ENCODE results near the gene AHCY. TPM values are rescaled to one million over a fixed set of nuclear protein-coding genes. Genes with fewer than 3 reads are reported as not detected.
A peak's percentile ranks its signal among the peaks of the same experiment; 100 is the strongest.

AHCY gene
- total RNA-seq, 6 experiments from 2014 or later: 66.5 to 142 (median 111) TPM

DNA sequence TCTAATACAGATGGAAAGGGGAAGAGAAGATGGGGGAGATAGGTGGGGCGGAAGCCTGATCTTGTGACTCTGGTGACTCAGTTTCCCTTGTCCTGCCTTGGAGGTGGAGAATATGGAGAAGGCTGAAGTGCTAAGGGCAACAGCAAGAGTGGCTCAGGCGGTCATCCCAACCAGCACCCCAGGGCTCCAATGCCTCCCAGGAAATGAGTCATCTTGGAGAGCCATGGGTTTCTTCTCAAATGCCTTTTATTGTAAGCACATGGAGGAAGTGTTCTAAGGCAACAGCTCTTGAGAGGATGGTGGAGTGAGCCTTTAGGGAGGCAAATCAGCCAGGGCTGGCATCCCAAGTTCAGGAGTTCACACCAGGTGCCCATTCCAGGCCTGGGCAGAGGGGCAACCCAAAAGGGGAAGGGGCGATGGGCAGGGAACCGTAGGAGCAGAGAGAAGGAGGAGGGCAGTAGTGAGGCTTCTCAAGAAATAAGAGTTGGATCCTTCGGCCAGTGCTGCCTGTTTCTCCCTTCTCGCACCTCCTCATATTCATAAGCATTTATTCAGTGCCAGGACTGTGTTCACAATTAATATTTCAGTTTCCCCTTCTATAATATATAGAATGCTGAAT, 13.2 kb upstream of the AHCY start:
- TF ChIP-seq POLR2A (IDR thresholded peaks at IDR 0.05): no peak
- TF ChIP-seq, protein P1, sequence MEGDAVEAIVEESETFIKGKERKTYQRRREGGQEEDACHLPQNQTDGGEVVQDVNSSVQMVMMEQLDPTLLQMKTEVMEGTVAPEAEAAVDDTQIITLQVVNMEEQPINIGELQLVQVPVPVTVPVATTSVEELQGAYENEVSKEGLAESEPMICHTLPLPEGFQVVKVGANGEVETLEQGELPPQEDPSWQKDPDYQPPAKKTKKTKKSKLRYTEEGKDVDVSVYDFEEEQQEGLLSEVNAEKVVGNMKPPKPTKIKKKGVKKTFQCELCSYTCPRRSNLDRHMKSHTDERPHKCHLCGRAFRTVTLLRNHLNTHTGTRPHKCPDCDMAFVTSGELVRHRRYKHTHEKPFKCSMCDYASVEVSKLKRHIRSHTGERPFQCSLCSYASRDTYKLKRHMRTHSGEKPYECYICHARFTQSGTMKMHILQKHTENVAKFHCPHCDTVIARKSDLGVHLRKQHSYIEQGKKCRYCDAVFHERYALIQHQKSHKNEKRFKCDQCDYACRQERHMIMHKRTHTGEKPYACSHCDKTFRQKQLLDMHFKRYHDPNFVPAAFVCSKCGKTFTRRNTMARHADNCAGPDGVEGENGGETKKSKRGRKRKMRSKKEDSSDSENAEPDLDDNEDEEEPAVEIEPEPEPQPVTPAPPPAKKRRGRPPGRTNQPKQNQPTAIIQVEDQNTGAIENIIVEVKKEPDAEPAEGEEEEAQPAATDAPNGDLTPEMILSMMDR (IDR thresholded peaks at IDR 0.05): no peak
- intact Hi-C loops (cut with DNase I): no loop called here
- 94% methylated on average over 4 of the region's 6 CpGs for WGBS (ENCODE audit: insufficient coverage, low coverage, low lambda C conversion rate, missing lambda C conversion rate)
- Histone ChIP-seq H3K27ac (no peak overlapping the region), H3K9me3 (no peaks in the 10 kb centered on the region), H3K36me3 (no peaks in the 10 kb centered on the region), H3K4me3 (no peak overlapping the region), H3K4me1 (peaks cover 0 to 27% (median 13%) of the 10 kb centered on the region in 4 donors), H3K27me3 (no peaks in the 10 kb centered on the region)
- DNase-seq (no peak), ATAC-seq (no peak)

DNA sequence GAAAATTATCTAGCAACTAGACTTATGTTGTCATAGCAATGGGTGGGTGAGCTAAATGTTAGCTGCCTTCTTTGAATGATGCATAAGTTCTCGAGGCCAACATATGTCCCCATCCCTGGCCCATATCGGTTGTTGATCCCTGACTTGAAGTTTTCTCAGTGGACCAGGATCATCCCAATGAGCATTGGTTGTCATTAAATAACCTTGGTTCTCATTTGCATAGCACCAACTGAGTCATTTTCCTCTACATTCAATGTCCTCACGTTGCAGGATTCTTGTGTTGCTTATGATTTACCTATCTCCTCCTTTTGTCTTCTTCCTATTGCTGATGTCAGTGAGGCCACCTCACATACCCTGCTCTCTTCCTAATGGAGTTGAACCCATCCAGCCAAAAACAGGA, 12.1 kb upstream of the AHCY start:
- H3K9me3 ChIP-seq: no peaks in the 10 kb centered on the region
- H3K4me1 ChIP-seq: peaks cover 0 to 35% (median 13%) of the 10 kb centered on the region in 4 donors
- TF ChIP-seq POLR2A (IDR thresholded peaks at IDR 0.05): no peak
- TF ChIP-seq, protein P1 (IDR thresholded peaks at IDR 0.05): no peak
- no peaks in the 10 kb centered on the region for H3K36me3 ChIP-seq
- intact Hi-C loops (cut with DNase I): no loop called here
- DNase-seq (no peak), ATAC-seq (no peak)
- H3K27me3 ChIP-seq: no peaks in the 10 kb centered on the region
- WGBS (ENCODE audit: insufficient coverage, low coverage, low lambda C conversion rate, missing lambda C conversion rate): 58% methylated on average over 1 of the region's 3 CpGs
- no peak overlapping the region for H3K27ac ChIP-seq
- H3K4me3 ChIP-seq: no peak overlapping the region

DNA sequence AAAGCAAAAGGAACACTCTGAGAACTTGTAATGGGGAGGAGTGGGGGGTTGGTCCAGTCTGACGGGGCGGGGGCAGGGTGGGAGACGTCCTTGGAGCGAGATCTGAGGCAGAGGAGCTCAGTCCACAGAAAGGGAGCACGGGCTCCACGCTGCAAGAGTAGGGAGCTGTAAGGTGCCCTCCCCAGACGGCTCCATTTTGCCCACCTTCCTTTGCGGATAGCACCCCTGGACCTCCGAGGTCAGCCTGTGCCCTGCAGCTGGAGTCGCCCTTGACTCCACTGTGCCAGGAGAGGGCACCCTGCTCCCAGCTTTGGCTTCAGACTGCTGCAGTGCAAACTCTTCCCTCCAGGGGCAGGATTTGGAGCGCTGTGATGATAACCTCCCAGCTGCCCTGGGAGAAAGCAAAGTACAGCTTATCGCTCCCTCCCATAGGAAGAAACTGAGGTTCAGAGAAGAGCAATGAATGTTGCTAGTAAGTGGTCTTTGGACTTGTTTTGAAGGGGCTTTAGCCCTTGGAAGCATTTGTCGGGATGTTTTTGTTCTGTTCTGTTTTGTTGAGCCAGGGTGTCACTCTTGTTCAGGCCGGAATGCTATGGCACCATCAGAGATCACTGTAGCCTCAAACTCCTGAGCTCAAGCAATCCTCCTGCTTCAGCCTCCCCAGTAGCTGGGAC, 9.5 kb upstream of the AHCY start:
- H3K9me3 ChIP-seq: no peaks in the 10 kb centered on the region
- TF ChIP-seq POLR2A (IDR thresholded peaks at IDR 0.05): no peak
- TF ChIP-seq, protein P1 (IDR thresholded peaks at IDR 0.05): peak in 3 of 4 donors; percentile 100
- ATAC-seq: peak; percentile 80 to 90 (median 84)
- H3K36me3 ChIP-seq: no peaks in the 10 kb centered on the region
- H3K4me1 ChIP-seq: peaks cover 0 to 29% (median 11%) of the 10 kb centered on the region in 4 donors
- H3K27ac ChIP-seq: peak overlapping the region in 2 of 3 donors; percentile 68 to 91
- H3K27me3 ChIP-seq: no peaks in the 10 kb centered on the region
- intact Hi-C loops (cut with DNase I): no loop called here
- peak; percentile 85 to 91 (median 91) for DNase-seq
- WGBS (ENCODE audit: insufficient coverage, low coverage, low lambda C conversion rate, missing lambda C conversion rate): 25% methylated on average over 4 of the region's 14 CpGs
- peak overlapping the region; percentile 21 to 57 (median 57) for H3K4me3 ChIP-seq

DNA sequence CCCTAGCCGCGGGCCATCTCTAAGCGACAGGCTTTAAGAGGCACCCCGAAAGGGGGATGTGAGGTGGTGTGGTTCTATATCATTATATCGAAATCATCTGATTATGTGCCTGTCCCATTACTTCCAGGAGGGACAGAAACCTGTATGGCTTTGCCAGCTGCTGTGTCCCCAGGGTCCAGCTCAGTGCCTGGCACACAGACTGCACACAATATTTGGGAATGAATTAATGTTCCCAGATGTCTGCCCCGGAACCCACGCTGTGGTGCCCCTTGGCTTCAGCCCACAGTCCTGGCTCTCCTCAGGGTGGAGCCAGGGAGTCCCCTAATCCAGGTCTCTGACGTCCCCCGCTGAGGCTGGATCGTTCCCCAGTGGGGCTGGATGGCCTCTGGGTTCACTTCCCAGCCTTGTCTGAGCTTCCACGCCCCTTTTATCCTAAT, 8.9 kb upstream of the AHCY start:
- Histone ChIP-seq H3K27ac (peak overlapping the region; percentile 21 to 91 (median 68)), H3K9me3 (no peaks in the 10 kb centered on the region), H3K36me3 (no peaks in the 10 kb centered on the region), H3K4me3 (peak overlapping the region; percentile 21 to 57 (median 57)), H3K4me1 (peaks cover 0 to 31% (median 11%) of the 10 kb centered on the region in 4 donors), H3K27me3 (no peaks in the 10 kb centered on the region)
- intact Hi-C loops (cut with DNase I): no loop called here
- 0% methylated on average over 2 of the region's 11 CpGs for WGBS (ENCODE audit: insufficient coverage, low coverage, low lambda C conversion rate, missing lambda C conversion rate)
- DNase-seq: peak; percentile 43 to 89 (median 87)
- TF ChIP-seq, protein P1 (IDR thresholded peaks at IDR 0.05): no peak
- no peak for TF ChIP-seq POLR2A (IDR thresholded peaks at IDR 0.05)
- peak; percentile 23 to 62 (median 46) for ATAC-seq
